HEK293 (cell line): Measurements from ENCODE around the gene PKIB.

Experiments
- AEBP2 ChIP-seq: fragments of 450-650 bp; formaldehyde crosslinking; IDR thresholded peaks from 2 replicates; pipeline ENCODE4 v1.5.1; 2016; ENCODE audit warnings: missing biosample characterization, missing genetic modification characterization, borderline replicate concordance
- CTCF ChIP-seq: fragments of 450-650 bp; formaldehyde crosslinking; IDR thresholded peaks from 2 replicates; pipeline ENCODE4 v1.5.1; 2016; ENCODE audit warnings: missing biosample characterization, missing genetic modification characterization
- GLIS1 ChIP-seq: fragments of 450-650 bp; formaldehyde crosslinking; IDR thresholded peaks from 2 replicates; pipeline ENCODE4 v1.5.1; 2016; ENCODE audit warnings: missing biosample characterization, missing genetic modification characterization
- HOXA7 ChIP-seq: sonication (generic); formaldehyde crosslinking; IDR thresholded peaks from 2 replicates; pipeline ENCODE4 v1.8.1; 2022; ENCODE audit warnings: missing genetic modification reagents, borderline replicate concordance
- KLF16 ChIP-seq: fragments of 450-650 bp; formaldehyde crosslinking; IDR thresholded peaks from 2 replicates; pipeline ENCODE4 v1.5.1; 2017; ENCODE audit warnings: missing biosample characterization, missing genetic modification characterization
- PRDM4 ChIP-seq: fragments of 450-650 bp; formaldehyde crosslinking; IDR thresholded peaks from 2 replicates; pipeline ENCODE4 v1.5.1; 2017; ENCODE audit warnings: missing biosample characterization, missing genetic modification characterization
- TCF7L2 ChIP-seq: IDR thresholded peaks from 2 replicates; pipeline ENCODE4 v1.6.1; 2011; ENCODE audit warnings: low read depth, mild to moderate bottlenecking, inconsistent platforms, low read length, moderate library complexity, borderline replicate concordance
- YY1 ChIP-seq: fragments of 450-650 bp; formaldehyde crosslinking; IDR thresholded peaks from 2 replicates; pipeline ENCODE4 v1.5.1; 2018; ENCODE audit warnings: missing biosample characterization, missing genetic modification characterization
- ZBTB17 ChIP-seq: fragments of 450-650 bp; formaldehyde crosslinking; IDR thresholded peaks from 2 replicates; pipeline ENCODE4 v1.5.1; 2016; ENCODE audit warnings: missing biosample characterization, missing genetic modification characterization
- ZNF274 ChIP-seq, 2 experiments: fragments of 200-500 bp in 1 of 2; fragments of 450-650 bp in 1 of 2; sonication (Bioruptor generic) in 1 of 2; formaldehyde crosslinking in 1 of 2; IDR thresholded peaks; 2 replicates each; pipeline versions ENCODE4 v1.5.1 to v1.6.1; 2014 to 2016; ENCODE audit warnings: borderline replicate concordance in 1 of 2, inconsistent platforms in 1 of 2, low read length in 1 of 2, missing biosample characterization in 1 of 2, missing genetic modification characterization in 1 of 2
- ZNF610 ChIP-seq: fragments of 450-650 bp; formaldehyde crosslinking; IDR thresholded peaks from 2 replicates; pipeline ENCODE4 v1.5.1; 2016; ENCODE audit warnings: missing biosample characterization, missing genetic modification characterization, borderline replicate concordance
- ZNF654 ChIP-seq: fragments of 450-650 bp; formaldehyde crosslinking; IDR thresholded peaks from 2 replicates; pipeline ENCODE4 v1.5.1; 2016; ENCODE audit warnings: low read depth, missing biosample characterization, missing genetic modification characterization
- ZNF707 ChIP-seq: fragments of 450-650 bp; formaldehyde crosslinking; IDR thresholded peaks from 2 replicates; pipeline ENCODE4 v1.5.1; 2016; ENCODE audit warnings: missing biosample characterization, missing genetic modification characterization

DNA sequence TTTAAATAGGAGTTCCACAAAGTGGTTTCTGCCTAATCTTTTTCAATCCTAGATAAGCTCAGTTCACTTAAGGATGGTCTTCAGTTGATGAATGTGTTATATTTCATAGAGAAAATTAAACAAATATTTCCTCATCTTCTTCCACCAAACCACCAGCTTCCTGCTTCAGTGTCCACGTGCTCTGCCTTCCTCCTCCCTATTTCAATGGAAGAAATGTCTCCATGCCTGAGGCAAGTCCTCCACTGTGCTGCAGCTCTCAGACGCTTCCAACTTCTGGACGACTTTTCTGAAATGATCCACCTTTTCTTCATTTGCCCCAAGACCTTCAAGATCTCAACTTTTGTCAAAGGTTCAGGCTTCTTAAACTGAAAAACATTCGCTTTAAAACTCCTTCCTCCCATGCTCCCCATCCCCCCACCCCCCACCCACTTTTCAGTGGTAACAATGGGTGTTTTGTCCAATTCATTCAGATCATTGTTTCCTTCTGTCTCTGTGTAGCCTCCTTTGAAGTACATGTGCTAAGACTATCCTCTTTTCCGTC lies 144.1 kb downstream of the PKIB start:
- TF ChIP-seq CTCF (tag by site-specific recombination), result no peak
- TF ChIP-seq YY1, result no peak
- TF ChIP-seq ZBTB17 (tag by site-specific recombination), result no peak
- TF ChIP-seq HOXA7 (CRISPR knock-in tag), result no peak
- TF ChIP-seq GLIS1 (tag by site-specific recombination), result no peak
- TF ChIP-seq ZNF707 (tag by site-specific recombination), result no peak
- TF ChIP-seq KLF16 (tag by site-specific recombination), result no peak
- TF ChIP-seq ZNF610 (tag by site-specific recombination), result no peak
- no peak for TF ChIP-seq AEBP2
- TF ChIP-seq ZNF274 (IDR thresholded peaks at IDR 0.05; ENCODE audit: low read length), result no peak
- no peak for TF ChIP-seq ZNF274 (tag by site-specific recombination; IDR thresholded peaks at IDR 0.05; ENCODE audit: borderline replicate concordance)
- TF ChIP-seq PRDM4 (tag by site-specific recombination), result no peak
- TF ChIP-seq ZNF654, result no peak
- no peak for TF ChIP-seq TCF7L2
